T-cell (primary cell): ENCODE results near the gene RPTOR. TPM values are rescaled to one million over a fixed set of nuclear protein-coding genes. Genes with fewer than 3 reads are reported as not detected.

ENCODE experiments used
- ATAC-seq, 4 experiments: fragments of 200-7000 bp in 3 of 4; fragments of 150-1000 bp in 1 of 4; cut with Tn5 transposase; replicated peaks in 1 of 4; 1 replicate in 3 of 4; 2 replicates in 1 of 4; pipeline ENCODE4 v1.10.0; 2021; ENCODE audit warnings: moderate library complexity in 3 of 4, mild to moderate bottlenecking in 2 of 4, moderate number of reproducible peaks in 1 of 4
- CTCF ChIA-PET, 2 donors: fragments of 300-600 bp; sonication (Branson Sonifier 250); formaldehyde crosslinking; loops; one replicate each; lab custom pipeline; 2022; ENCODE audit warnings: antibody characterized with exemption in 2 of 2; lab: Charles Lee
- POLR2A ChIA-PET, 2 donors: fragments of 300-600 bp; sonication (Branson Sonifier 250); formaldehyde crosslinking; loops; one replicate each; lab custom pipeline; 2022; ENCODE audit warnings: antibody characterized with exemption in 2 of 2; lab: Charles Lee
- DNase-seq, 35 experiments: peaks; one replicate each; pipeline versions ENCODE4 v3.0.0 to v3.0.0-alpha.2; 2013 to 2023
- H3K27ac ChIP-seq: one replicate; pipeline ENCODE4 v1.5.1; 2013; ENCODE audit warnings: low read length
- H3K27me3 ChIP-seq, 2 experiments: replicated peaks in 1 of 2; 1 replicate in 1 of 2; 2 replicates in 1 of 2; pipeline versions ENCODE4 v1.6.1 to v1.7.0; 2013; ENCODE audit warnings: low read length in 1 of 2, mixed read lengths in 1 of 2; ENCODE audit not compliant: control insufficient read depth in 2 of 2, insufficient read depth in 2 of 2; ENCODE audit errors: extremely low read depth in 1 of 2
- H3K36me3 ChIP-seq, 2 donors: 1 replicate in 1 of 2; 2 replicates in 1 of 2; pipeline versions ENCODE4 v1.6.1 to v1.7.0; 2013; ENCODE audit warnings: low read length in 1 of 2; ENCODE audit not compliant: control insufficient read depth in 2 of 2, insufficient read depth in 1 of 2; ENCODE audit errors: extremely low read depth in 1 of 2
- H3K4me1 ChIP-seq, 2 experiments: 1 replicate in 1 of 2; 2 replicates in 1 of 2; pipeline versions ENCODE4 v1.6.1 to v1.7.0; 2013; ENCODE audit warnings: low read length in 2 of 2, mixed read lengths in 1 of 2; ENCODE audit not compliant: insufficient read depth in 2 of 2, control insufficient read depth in 1 of 2; ENCODE audit errors: extremely low read depth in 1 of 2
- H3K4me3 ChIP-seq, 2 donors: 1 replicate in 1 of 2; 2 replicates in 1 of 2; pipeline versions ENCODE4 v1.5.1 to v1.7.0; 2013; ENCODE audit warnings: mild to moderate bottlenecking in 2 of 2, low read length in 1 of 2, moderate library complexity in 1 of 2; ENCODE audit not compliant: control insufficient read depth in 1 of 2; ENCODE audit errors: extremely low read depth in 1 of 2
- H3K9me3 ChIP-seq: 2 replicates; pipeline ENCODE4 v1.7.0; 2013
- H3K27ac Mint-ChIP-seq, 2 donors: one replicate each; pipeline ENCODE4 v1.8.0; 2020 to 2021; ENCODE audit warnings: mild to moderate bottlenecking in 2 of 2, mixed read lengths in 2 of 2
- H3K27me3 Mint-ChIP-seq, 2 donors: one replicate each; pipeline ENCODE4 v1.8.0; 2021 to 2022; ENCODE audit warnings: mixed read lengths in 2 of 2
- H3K36me3 Mint-ChIP-seq: one replicate; pipeline ENCODE4 v1.8.0; 2021; ENCODE audit warnings: mixed read lengths
- H3K4me1 Mint-ChIP-seq, 3 donors: one replicate each; pipeline ENCODE4 v1.8.0; 2020 to 2022; ENCODE audit warnings: mixed read lengths in 3 of 3, mild to moderate bottlenecking in 1 of 3
- H3K4me3 Mint-ChIP-seq, 3 donors: one replicate each; pipeline ENCODE4 v1.8.0; 2020 to 2022; ENCODE audit warnings: mild to moderate bottlenecking in 3 of 3, mixed read lengths in 3 of 3, moderate library complexity in 3 of 3
- H3K9me3 Mint-ChIP-seq, 3 donors: one replicate each; pipeline ENCODE4 v1.8.0; 2020 to 2022; ENCODE audit warnings: mixed read lengths in 3 of 3
- WGBS: methylation state at CpG from one replicate; pipeline ENCODE4 v1.1.5; 2013; ENCODE audit warnings: missing lambda C conversion rate; ENCODE audit not compliant: insufficient coverage; 5-methylcytosine and 5-hydroxymethylcytosine counted together
- total RNA-seq, 35 experiments: library from RNA in 6 of 35; stranded (reverse) in 6 of 35; fragments of 120-200 nt in 1 of 35; gene quantifications; one replicate each; pipeline versions ENCODE4 v1.2.1 to v1.2.4 and lab custom pipeline; 2013 to 2026

RPTOR gene
- total RNA-seq, 5 donors from 2014 or later (not counting 1 experiment from before 2014, with no cell fraction given), result 59.4 to 76.8 (median 71.4) TPM

DNA sequence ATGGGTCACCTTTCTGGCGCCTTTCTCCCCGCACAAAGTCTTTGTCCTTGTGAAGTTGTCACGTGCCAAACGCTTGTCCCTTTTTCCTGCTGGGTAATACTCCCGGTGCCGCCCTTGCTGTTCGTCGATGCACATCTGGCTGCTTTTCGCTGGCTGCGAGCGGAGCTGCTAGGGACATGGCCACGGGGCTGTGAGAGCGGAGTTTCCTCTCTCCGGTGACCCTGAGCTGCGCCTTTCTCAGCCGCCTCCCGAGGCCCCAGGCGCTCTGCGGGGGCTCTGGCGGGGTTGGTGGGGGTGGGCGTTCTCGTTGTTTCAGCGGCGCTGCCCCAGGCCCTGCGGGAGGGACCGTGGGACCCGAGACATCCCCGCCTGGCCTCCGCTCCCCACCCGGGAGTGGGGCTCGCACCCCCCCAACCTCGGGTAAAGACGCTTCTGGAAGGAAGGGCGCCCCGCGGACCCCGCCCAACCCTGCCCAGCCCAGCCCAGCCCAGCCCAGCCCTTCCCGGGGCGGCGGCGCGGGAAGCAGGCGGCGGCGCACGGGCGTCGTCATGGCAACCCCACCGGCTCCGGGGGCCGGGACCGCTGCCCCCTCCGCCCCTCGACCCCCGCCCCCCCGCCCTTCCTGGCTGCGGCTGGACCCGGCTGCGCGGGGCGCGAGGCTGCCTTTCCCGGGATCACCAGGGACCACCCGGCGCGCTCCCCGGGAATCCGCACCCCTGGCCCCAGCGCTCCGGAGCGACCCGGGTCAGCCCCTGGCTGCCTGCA lies 459.3 kb downstream of the RPTOR start:
- peak; percentile 21 to 56 (median 36) for ATAC-seq
- no peaks in the 10 kb centered on the region for H3K9me3 ChIP-seq
- peak overlapping the region in 1 of 2 donors; percentile 49 for H3K27ac Mint-ChIP-seq
- ChIA-PET POLR2A (no interaction called here), CTCF (no interaction called here)
- peak overlapping the region; percentile 28 to 75 (median 35) for H3K4me3 Mint-ChIP-seq
- peaks cover 4% of the 10 kb centered on the region for H3K36me3 Mint-ChIP-seq
- H3K4me3 ChIP-seq, result peak overlapping the region in 1 of 2 donors; percentile 60
- peaks cover 5 to 31% of the 10 kb centered on the region in 2 donors for H3K27me3 Mint-ChIP-seq
- peaks cover 12 to 19% (median 13%) of the 10 kb centered on the region in 3 donors for H3K4me1 Mint-ChIP-seq
- no peak overlapping the region for H3K27ac ChIP-seq
- H3K27me3 ChIP-seq, result peaks cover 2 to 41% of the 10 kb centered on the region in 2 experiments
- H3K9me3 Mint-ChIP-seq, result no peaks in the 10 kb centered on the region
- no peak for DNase-seq
- H3K36me3 ChIP-seq, result peaks cover 3% of the 10 kb centered on the region in 2 donors
- H3K4me1 ChIP-seq, result peaks cover 2 to 14% of the 10 kb centered on the region in 2 experiments
- WGBS, result 4% methylated on average over 55 of the region's 72 CpGs

DNA sequence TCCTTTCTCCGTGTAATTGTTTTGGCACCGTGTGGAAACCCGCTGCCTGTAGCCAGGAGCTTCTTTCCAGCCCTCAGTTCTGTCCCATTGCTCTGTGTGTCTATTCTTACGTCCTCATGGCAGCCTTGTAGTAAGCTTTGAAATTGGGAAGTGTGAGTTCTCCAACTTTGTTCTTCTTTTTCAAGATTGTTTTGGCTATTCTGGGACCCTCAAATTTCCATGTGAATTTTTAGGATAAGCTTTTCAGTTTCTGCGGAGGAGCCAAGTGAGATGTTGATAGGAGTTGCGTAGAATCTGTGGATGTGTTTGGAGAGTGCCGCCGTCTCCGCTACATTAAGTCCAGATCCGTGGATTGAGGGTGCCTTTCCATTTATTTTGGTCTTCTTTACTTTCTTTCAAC lies 462.3 kb downstream of the RPTOR start:
- ChIA-PET POLR2A (interaction anchor here in 1 of 2 donors (1.1 kb wide), 1 partner anchor 10 kb away, joined by 3 read pairs; no protein-coding TSS in a partner anchor), CTCF (interaction anchor here in 1 of 2 donors (0.6 kb wide), 1 partner anchor 1254 kb away, joined by 6 read pairs; no protein-coding TSS in a partner anchor)
- peaks cover 7% of the 10 kb centered on the region for H3K36me3 Mint-ChIP-seq
- DNase-seq (no peak), ATAC-seq (no peak)
- Histone ChIP-seq H3K36me3 (peaks cover 0 to 7% of the 10 kb centered on the region in 2 donors), H3K27me3 (peaks cover 2 to 45% of the 10 kb centered on the region in 2 experiments), H3K4me3 (no peak overlapping the region), H3K4me1 (peaks cover 2 to 18% of the 10 kb centered on the region in 2 experiments), H3K27ac (no peak overlapping the region), H3K9me3 (no peaks in the 10 kb centered on the region)
- H3K9me3 Mint-ChIP-seq, result peaks cover 3 to 6% (median 6%) of the 10 kb centered on the region in 3 donors
- H3K4me1 Mint-ChIP-seq, result peaks cover 12 to 19% (median 13%) of the 10 kb centered on the region in 3 donors
- H3K4me3 Mint-ChIP-seq, result no peak overlapping the region
- peaks cover 9 to 31% of the 10 kb centered on the region in 2 donors for H3K27me3 Mint-ChIP-seq
- WGBS, result no CpG with 5 or more reads among the region's 10 CpGs
- no peak overlapping the region for H3K27ac Mint-ChIP-seq

DNA sequence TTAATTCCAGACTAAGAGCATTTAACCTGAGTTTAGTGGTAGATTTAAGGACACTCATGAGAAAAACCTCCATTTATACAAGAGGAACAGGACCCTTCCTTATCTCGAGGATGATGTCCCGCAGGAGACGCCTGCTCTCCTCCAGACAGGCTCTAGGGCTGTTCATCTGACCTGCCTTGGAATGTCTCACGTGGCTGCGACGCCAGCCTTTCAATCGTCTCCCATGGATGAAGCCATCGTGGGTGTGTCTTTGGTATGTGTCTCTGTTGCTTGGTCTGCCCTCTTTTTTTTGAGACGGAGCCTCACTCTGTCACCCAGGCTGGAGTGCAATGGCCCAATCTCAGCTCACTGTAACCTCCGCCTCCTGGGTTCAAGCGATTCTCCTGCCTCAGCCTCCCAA lies 463.5 kb downstream of the RPTOR start:
- peaks cover 2 to 18% of the 10 kb centered on the region in 2 experiments for H3K4me1 ChIP-seq
- Mint-ChIP-seq H3K9me3 (peaks cover 3 to 6% (median 6%) of the 10 kb centered on the region in 3 donors), H3K36me3 (peaks cover 8% of the 10 kb centered on the region), H3K4me1 (peaks cover 8 to 14% (median 12%) of the 10 kb centered on the region in 3 donors), H3K4me3 (no peak overlapping the region), H3K27ac (no peak overlapping the region), H3K27me3 (peaks cover 9 to 26% of the 10 kb centered on the region in 2 donors)
- H3K9me3 ChIP-seq, result no peaks in the 10 kb centered on the region
- H3K27ac ChIP-seq, result no peak overlapping the region
- H3K36me3 ChIP-seq, result peaks cover 0 to 7% of the 10 kb centered on the region in 2 donors
- H3K4me3 ChIP-seq, result no peak overlapping the region
- WGBS, result 85% methylated on average over 6 of the region's 11 CpGs
- POLR2A ChIA-PET, result no interaction called here
- no peak for DNase-seq
- CTCF ChIA-PET, result no interaction called here
- peaks cover 2 to 45% of the 10 kb centered on the region in 2 experiments for H3K27me3 ChIP-seq
- ATAC-seq, result no peak

DNA sequence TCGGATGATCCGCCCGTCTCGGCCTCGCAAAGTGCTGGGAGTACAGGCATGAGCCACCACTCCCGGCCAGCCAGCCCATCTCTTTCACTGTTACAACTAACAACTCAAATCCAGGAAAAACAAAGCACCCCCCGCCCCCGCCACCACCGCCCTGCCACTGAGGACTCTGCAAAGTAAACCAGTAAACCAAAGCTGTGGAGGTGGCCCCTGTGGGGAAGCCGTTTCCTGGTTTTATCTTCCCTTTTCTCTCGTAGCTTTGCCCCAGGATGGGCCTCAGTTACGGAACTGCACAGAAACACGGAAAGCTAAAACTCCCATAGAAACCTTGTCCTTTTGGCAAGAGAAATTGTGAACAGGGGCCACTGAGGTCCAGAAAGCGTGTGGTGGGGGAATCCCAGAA lies 464.5 kb downstream of the RPTOR start:
- Histone ChIP-seq H3K4me3 (no peak overlapping the region), H3K27ac (no peak overlapping the region), H3K4me1 (peaks cover 0 to 13% of the 10 kb centered on the region in 2 experiments), H3K27me3 (peaks cover 0 to 37% of the 10 kb centered on the region in 2 experiments), H3K9me3 (no peaks in the 10 kb centered on the region), H3K36me3 (peaks cover 0 to 7% of the 10 kb centered on the region in 2 donors)
- WGBS, result 53% methylated on average over 4 of the region's 14 CpGs
- Mint-ChIP-seq H3K36me3 (peaks cover 8% of the 10 kb centered on the region), H3K4me3 (no peak overlapping the region), H3K9me3 (peaks cover 3 to 6% (median 6%) of the 10 kb centered on the region in 3 donors), H3K4me1 (peaks cover 5 to 8% (median 7%) of the 10 kb centered on the region in 3 donors), H3K27me3 (peaks cover 9 to 20% of the 10 kb centered on the region in 2 donors), H3K27ac (no peak overlapping the region)
- no peak for DNase-seq
- CTCF ChIA-PET, result no interaction called here
- ATAC-seq, result no peak
- POLR2A ChIA-PET, result interaction anchor here in 1 of 2 donors (0.6 kb wide), 1 partner anchor 631 kb away, joined by 8 read pairs; no protein-coding TSS in a partner anchor

DNA sequence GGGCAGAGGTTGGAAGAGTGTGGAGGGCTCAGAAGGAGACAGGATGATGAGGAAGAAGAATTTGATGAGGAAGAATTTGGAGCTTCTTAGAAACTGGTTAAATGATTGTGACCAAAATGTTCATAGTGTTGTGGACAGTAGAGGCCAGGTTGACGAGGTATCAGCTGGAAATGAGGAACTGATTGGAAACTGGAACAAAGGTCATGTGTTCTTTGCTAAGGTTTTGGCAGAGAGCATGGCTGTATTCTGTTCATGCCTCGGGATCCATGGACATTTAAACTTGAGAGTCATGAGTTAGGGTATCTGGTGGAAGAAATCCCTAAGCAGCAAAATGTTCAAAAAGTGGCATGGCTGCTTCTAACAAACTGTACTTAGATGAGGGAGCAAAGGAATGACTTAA lies 466.3 kb downstream of the RPTOR start:
- H3K4me1 ChIP-seq, result peaks cover 0 to 3% of the 10 kb centered on the region in 2 experiments
- WGBS, result 82% methylated on average over 2 of the region's 2 CpGs
- DNase-seq, result no peak
- H3K9me3 ChIP-seq, result no peaks in the 10 kb centered on the region
- peaks cover 4 to 11% of the 10 kb centered on the region in 2 donors for H3K27me3 Mint-ChIP-seq
- H3K4me1 Mint-ChIP-seq, result peaks cover 0 to 5% (median 0%) of the 10 kb centered on the region in 3 donors
- no peak overlapping the region for H3K27ac ChIP-seq
- H3K4me3 ChIP-seq, result no peak overlapping the region
- H3K27ac Mint-ChIP-seq, result no peak overlapping the region
- ChIA-PET POLR2A (no interaction called here), CTCF (no interaction called here)
- H3K36me3 Mint-ChIP-seq, result peaks cover 8% of the 10 kb centered on the region
- peaks cover 3 to 11% (median 6%) of the 10 kb centered on the region in 3 donors for H3K9me3 Mint-ChIP-seq
- peaks cover 0 to 7% of the 10 kb centered on the region in 2 donors for H3K36me3 ChIP-seq
- H3K27me3 ChIP-seq, result peaks cover 0 to 20% of the 10 kb centered on the region in 2 experiments
- no peak overlapping the region for H3K4me3 Mint-ChIP-seq
- no peak for ATAC-seq

DNA sequence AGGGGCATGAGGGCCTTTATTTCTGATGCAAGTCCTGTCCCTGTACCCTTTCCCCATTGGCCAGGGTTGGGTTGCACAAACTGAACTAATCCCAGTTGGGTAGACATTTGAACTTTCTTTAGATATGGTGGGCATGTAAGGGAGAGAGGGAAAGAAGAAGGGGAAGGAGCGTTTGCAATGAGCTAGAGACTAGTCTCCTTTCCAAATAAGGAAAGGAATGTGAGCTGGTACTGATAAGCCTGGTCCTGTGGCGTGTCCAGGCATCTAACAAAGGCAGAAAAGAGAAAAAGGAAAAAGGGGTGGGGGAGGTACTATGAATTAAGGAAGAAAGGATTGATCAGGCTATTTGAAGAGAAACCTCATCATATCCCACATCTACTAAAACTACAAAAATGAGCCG lies 467.3 kb downstream of the RPTOR start:
- no peak overlapping the region for H3K27ac ChIP-seq
- no peaks in the 10 kb centered on the region for H3K9me3 ChIP-seq
- Mint-ChIP-seq H3K4me1 (peaks cover 5 to 9% (median 5%) of the 10 kb centered on the region in 3 donors), H3K27me3 (peaks cover 2 to 4% of the 10 kb centered on the region in 2 donors), H3K27ac (no peak overlapping the region), H3K36me3 (peaks cover 8% of the 10 kb centered on the region), H3K4me3 (no peak overlapping the region), H3K9me3 (peaks cover 3 to 11% (median 6%) of the 10 kb centered on the region in 3 donors)
- peaks cover 0 to 5% of the 10 kb centered on the region in 2 experiments for H3K4me1 ChIP-seq
- no CpG with 5 or more reads among the region's 3 CpGs for WGBS
- ChIA-PET CTCF (interaction anchor here in 1 of 2 donors (0.7 kb wide), 1 partner anchor 84 kb away, joined by 4 read pairs; no protein-coding TSS in a partner anchor), POLR2A (interaction anchor here in 1 of 2 donors (0.7 kb wide), 1 partner anchor 211 kb away, joined by 3 read pairs; no protein-coding TSS in a partner anchor)
- H3K36me3 ChIP-seq, result peaks cover 0 to 7% of the 10 kb centered on the region in 2 donors
- H3K4me3 ChIP-seq, result no peak overlapping the region
- peaks cover 0 to 14% of the 10 kb centered on the region in 2 experiments for H3K27me3 ChIP-seq
- DNase-seq (no peak), ATAC-seq (no peak)
